ENCODE measurements around the gene PPP1R13L.

GRCh38 chr19:45351401-45351952, 53.4 kb downstream of the PPP1R13L start:
- TF ChIP-seq CTCF (IDR thresholded peaks at IDR 0.05; ENCODE audit: low read depth, low read length): no peak
- no peak for TF ChIP-seq EZH2phosphoT487 (IDR thresholded peaks at IDR 0.05; ENCODE audit: low read depth)
